Mammary epithelial cell (primary cell): ENCODE data around the gene ARPC3.
"Not testable (repeated sequence)": the region's sequence is repeated elsewhere in the genome, so short reads cannot be mapped to it uniquely, and the experiment has no call there.

Experiments
- CTCF ChIP-seq, 2 donors: IDR thresholded peaks in 1 of 2; conservative IDR thresholded peaks in 1 of 2; 2 replicates each; pipeline ENCODE4 v1.5.1; 2011 to 2012; ENCODE audit warnings: inconsistent platforms in 2 of 2, low read length in 2 of 2, mild to moderate bottlenecking in 2 of 2, control low read depth in 1 of 2, low read depth in 1 of 2; ENCODE audit not compliant: insufficient read depth in 1 of 2; ENCODE audit errors: extremely low read depth in 1 of 2
- EZH2 ChIP-seq: IDR thresholded peaks from 2 replicates; pipeline ENCODE4 v1.6.1; 2012; ENCODE audit warnings: low read length, inconsistent platforms, borderline replicate concordance

DNA sequence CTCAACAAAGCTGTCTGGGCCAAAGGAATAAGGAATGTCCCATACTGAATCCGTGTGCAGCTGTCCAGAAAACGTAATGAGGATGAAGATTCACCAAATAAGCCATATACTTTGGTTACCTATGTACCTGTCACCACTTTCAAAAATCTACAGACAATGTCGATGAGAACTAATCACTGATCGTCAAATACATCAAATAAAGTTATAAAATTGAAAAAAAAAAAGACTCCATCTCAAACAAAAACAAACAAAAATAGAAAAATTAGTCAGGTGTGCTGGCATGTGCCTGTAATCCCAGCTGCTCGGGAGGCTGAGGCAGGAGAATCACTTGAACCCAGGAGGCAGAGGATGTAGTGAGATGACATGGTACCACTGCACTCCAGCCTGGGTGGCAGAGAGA, 11.1 kb upstream of the ARPC3 start:
- TF ChIP-seq CTCF (conservative IDR thresholded peaks at IDR 0.05 in 1 of 2, IDR thresholded peaks at IDR 0.05 in 1 of 2; ENCODE audit: extremely low read depth in 1 of 2, insufficient read depth in 1 of 2, low read depth in 1 of 2, low read length in 2 of 2); EZH2: not testable (repeated sequence)
